Activated T-cell treated with anti-CD3 and anti-CD28 coated beads for 48 hours (primary cell): ENCODE results near the gene PRKAR1B.
"Not testable (repeated sequence)": the region's sequence is repeated elsewhere in the genome, so short reads cannot be mapped to it uniquely, and the experiment has no call there.

Experiments used
- DNase-seq: peaks from one replicate; pipeline ENCODE4 v3.0.0-alpha.2; 2020; ENCODE audit warnings: low read depth

PRKAR1B gene

DNA sequence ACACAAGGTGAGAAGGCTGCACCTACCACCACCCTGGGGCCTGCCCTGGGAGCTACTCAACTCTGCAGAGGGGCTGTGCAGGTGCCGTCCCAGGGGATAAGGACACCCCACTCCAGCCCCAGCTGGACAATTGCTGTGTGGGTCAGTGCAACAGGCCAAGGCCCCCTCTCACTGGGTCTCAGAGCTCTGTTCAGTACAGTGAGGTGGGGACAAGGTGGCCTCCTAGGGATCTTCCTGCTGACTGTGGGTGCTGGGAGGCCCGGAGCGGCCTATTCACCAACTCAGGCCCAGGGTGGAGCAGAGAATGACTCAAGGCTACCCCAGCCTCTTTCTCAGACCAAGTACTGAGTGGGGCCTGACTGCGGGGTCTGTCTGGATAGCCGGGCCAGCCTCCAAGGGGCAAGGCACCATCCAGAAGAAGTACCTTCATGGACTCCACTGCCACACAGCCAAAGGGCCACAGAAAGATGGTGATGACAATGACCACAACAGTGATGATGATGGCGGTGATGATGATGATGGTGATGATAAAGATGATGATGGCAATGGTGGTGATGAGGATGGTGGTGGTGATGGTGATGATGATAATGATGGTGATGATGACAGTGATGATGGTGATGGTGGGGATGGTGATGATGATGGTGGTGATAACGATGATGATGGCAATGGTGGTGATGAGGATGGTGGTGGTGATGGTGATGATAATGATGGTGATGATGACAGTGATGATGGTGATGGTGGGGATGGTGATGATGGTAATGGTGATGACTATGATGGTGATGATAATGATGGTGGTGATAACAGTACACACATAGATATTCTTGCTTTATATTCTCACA, 60.4 kb downstream of the PRKAR1B start:
- DNase-seq, result no peak

GRCh38 chr7:665736-666453, 61.2 kb downstream of the PRKAR1B start:
- DNase-seq, result no peak

DNA sequence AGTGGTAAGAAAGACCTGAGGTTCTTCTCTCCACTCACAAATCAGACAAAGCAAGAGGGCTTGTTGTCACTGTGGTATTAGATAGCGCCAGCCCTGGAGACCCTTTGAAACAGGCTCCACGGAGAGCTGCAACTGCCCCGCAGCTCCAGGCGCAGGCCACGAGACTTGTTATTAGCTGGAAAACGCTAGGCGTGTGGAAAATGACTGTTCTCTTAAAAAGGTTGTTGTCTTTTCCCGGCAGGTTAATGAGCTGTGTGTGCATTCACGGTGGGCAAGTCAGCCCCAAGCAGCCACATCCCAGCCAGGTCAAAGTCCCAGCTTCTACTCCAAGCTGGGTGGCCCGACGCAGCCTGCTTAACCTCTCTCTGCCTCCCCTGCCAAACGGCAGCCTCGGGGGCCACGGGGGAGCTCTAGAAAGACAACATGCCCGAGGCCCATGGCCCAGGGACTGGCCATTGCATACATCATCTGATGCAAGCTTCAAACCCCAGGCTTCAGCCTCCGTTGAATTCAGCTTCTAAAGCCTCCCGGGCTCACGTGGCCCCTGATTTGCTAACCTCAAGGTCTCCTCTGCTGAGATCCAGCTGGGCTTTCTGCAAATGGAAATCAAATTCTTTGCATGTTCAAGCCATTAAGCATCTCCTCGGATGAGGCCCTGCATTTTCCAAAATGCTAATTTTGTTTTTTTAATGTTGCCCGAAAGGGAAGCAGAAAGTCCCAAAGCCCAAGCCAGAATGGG, 61.9 kb downstream of the PRKAR1B start:
- no peak for DNase-seq

DNA sequence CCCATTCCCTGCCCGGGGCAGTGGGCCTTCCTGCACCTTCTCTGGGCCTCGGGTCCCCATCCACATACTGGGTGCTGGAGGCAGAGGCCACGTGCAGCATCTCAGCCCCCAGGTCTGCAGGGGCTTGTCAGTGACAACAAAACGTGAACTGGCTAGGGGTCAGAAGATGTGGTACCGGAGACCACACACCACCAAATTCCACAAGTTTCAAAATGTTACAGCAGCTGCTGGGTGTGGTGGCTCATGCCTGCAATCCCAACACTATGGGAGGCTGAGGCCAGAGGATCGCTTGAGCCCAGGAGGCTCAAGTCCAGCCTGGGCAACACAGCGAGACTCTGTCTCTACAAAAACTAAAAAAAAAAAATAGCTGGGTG, 62.7 kb downstream of the PRKAR1B start:
- DNase-seq, result no peak

DNA sequence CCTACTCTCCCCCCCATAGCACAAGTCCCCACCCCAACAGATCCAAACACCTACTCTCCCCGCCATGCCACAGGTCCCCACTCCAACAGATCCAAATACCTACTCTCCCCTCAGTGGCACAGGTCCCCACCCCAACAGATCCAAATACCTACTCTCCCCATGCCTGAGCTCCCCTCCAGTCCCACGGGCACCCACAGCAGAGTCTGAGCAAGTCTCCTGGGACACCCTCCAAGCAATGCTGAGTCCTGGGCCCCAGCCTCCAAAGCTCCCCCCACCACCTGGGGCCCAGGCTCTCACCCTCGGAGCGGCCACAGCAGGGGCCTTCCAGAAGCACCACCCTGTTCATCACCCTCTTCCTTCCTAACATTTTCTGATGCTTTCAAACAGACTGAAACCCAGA, 64.5 kb downstream of the PRKAR1B start:
- no peak for DNase-seq

DNA sequence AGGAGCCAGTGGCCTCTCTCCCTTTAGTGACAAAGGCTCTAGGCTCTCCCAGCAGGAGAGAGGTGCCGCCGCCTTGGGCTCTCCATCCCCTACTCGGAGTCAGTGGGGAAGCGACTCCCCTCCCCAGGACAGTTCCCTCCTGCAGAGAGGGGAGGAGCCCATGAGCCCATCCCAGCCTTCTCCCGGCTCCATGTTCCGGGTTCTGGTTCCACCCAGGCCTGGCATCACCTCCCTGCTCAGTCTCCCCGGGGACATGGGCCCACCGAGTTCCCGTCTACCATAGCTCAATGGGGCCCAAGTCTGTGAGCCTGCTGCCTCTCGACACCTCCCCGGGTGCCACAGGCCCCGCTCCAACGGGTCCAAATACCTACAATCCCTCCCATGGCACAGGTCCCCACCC, 67.1 kb downstream of the PRKAR1B start:
- no peak for DNase-seq

DNA sequence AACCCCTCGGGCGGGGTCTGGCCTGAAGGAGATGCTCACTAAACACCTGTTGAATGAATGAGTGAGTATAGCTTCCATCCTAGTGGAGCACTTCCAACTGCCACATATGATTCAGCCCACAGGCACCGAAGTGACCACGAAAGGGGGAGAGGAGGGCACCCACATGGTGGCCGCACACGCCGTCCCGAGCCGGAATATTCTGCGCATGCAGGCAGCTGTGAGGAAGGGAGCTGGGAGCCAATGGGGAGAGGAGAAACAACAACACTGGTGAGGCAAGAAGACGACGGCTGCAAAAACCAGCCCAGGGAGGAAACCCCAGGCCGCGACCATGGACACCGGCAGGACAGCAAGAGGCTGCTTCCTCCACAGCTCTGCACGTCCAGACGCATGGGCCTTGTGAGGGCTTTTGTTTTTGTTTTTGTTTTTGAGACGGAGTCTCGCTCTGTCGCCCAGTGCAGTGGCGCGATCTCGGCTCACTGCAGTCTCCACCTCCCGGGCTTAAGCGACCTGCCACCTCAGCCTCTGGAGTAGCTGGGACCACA, 67.7 kb downstream of the PRKAR1B start:
- DNase-seq, result no peak

GRCh38 chr7:657565-658119, 69.4 kb downstream of the PRKAR1B start:
- no peak for DNase-seq

- DNase-seq, result not testable (repeated sequence)
These were observed 70.1 kb downstream of the PRKAR1B start for GRCh38 chr7:657010-657409.

- no peak for DNase-seq
These were observed 71.3 kb downstream of the PRKAR1B start for GRCh38 chr7:655758-656157.

- DNase-seq, result no peak
These were observed 73.0 kb downstream of the PRKAR1B start for GRCh38 chr7:653829-654764.

GRCh38 chr7:652881-653280, 74.2 kb downstream of the PRKAR1B start:
- no peak for DNase-seq

GRCh38 chr7:652167-652566, 74.9 kb downstream of the PRKAR1B start:
- not testable (repeated sequence) for DNase-seq

DNA sequence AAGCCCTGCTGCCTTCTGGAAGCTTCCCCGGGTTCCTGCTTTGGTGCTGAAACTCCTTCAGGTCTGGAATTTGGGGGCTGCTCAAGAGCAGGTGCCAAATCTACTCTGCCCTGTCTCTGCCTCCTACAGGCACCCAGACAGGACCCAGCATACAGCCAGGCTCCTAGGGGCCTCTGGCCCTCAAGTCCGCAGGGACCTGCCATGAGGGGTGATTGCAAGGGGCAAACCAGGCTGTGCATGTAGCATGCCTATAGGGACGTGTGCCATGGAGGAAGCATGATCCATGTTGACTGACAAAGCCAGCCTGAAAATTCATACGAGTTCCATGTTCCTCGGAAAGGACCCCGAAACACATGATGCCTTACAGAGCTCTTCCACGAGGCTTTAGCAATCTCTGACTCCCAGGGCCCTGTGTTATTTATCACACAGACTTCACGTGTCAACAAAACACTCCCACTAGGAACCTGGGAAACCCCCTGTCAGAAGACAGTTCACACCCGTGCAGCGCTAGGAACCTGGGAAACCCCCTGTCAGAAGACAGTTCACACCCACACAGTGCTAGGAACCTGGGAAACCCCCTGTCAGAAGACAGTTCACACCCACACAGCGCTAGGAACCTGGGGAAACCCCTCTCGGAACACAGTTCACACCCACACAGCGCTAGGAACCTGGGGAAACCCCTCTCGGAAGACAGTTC, 75.9 kb downstream of the PRKAR1B start:
- DNase-seq, result no peak

DNA sequence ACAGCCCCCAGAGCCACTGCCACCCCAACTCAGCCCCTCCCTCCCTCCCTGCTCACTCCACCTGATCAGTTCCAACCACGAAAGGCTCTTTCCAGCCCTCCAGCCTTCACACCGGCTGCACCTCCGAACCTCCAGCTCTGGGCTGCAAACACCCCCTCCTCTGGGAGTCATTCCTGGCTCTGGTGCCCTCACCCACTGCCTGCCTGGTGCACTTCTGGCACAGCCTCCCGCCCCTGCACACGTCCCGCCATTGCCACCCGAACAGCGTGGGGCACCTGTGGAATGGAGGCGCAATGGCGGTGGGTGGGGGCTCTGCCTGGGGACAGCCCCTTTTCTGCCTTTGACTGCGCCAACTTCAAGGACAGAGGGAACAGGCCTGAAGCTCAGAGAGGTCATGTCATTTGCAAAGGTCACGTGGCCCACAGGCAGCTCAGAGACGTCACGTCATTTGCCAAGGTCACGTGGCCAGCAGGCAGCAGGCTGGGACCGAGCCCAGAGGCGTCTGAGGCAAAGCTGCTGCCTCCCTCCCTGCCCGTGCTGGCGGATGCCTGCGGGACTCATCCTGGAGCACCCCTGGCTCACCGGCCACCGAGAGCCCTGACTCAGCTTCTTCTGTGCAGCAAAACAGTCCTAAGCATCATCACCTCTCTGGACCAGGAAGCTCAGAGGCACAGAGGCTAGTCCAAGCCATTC, 76.6 kb downstream of the PRKAR1B start:
- DNase-seq, result no peak

- no peak for DNase-seq
These were observed 80.1 kb downstream of the PRKAR1B start for GRCh38 chr7:646951-647350.

GRCh38 chr7:646487-646886, 80.6 kb downstream of the PRKAR1B start:
- no peak for DNase-seq

GRCh38 chr7:645606-646005, 81.5 kb downstream of the PRKAR1B start:
- DNase-seq, result no peak

DNA sequence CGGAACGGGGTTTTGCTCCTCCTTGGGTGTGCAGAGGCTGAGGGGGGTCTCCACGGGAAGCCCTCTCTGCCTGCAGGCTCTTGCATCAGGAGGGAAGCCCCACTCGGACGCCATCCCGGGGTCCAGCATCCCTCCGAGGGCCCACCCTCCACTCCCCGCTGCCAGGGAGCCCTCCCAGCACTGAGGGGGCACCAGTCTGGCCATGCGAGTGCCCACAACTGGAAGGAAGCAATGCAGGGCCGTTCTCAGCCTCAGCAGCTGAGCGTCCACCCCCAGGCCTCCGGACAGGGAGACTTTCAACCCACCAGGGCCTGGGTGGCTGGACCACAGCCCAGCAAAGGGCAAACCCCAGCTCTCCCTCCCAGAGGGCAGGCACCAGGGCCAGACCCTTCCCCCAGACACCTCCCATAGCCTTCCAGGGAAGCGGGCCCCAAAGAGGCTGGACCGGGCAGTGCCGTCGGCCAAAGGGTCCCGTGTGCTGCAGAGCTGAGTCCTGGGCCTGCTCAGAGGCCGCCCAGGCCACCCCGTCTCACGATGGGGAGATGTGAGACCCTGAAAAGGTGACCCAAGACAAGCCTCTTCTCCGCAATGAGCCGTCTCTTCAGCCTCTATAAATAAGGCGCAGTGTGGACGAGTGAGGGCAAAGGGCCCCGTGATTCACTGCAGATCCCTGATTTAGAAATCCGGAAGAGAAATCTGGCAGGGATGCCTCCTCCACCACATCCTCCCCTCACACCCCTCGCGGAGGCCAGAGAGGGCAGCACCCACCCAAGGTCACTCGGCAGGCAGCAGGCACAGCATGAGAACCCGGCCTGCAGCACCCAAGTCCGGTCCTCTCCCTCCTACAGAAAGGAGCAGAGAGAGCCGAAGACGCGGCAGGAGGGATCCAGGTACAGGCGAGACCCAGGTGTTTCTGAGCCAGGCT, 82.4 kb downstream of the PRKAR1B start:
- DNase-seq, result no peak
